GM12878 (cell line): ENCODE measurements around the gene KDM8. TPM values are rescaled to one million over a fixed set of nuclear protein-coding genes. Genes with fewer than 3 reads are reported as not detected.
A peak's percentile ranks its signal among the peaks of the same experiment; 100 is the strongest.

Source experiments
- BMI1 ChIP-seq: fragments of 450-650 bp; IDR thresholded peaks from 2 replicates; pipeline ENCODE4 v1.6.1; 2016; ENCODE audit warnings: mild to moderate bottlenecking, moderate library complexity, borderline replicate concordance
- CBX5 ChIP-seq: sonication (generic); IDR thresholded peaks from 2 replicates; pipeline ENCODE4 v1.6.1; 2016; ENCODE audit warnings: low read depth, moderate library complexity, mild to moderate bottlenecking, inconsistent platforms
- EED ChIP-seq: sonication (generic); IDR thresholded peaks from 2 replicates; pipeline ENCODE4 v1.6.1; 2016; ENCODE audit warnings: antibody characterized with exemption, low read depth
- ETV6 ChIP-seq, 2 experiments: fragments of 450-650 bp in 1 of 2; IDR thresholded peaks in 1 of 2; conservative IDR thresholded peaks in 1 of 2; 2 replicates each; pipeline ENCODE4 v1.6.1; 2014; ENCODE audit warnings: antibody characterized with exemption in 1 of 2, borderline replicate concordance in 1 of 2, low read depth in 1 of 2, mild to moderate bottlenecking in 1 of 2, moderate library complexity in 1 of 2
- FOXM1 ChIP-seq: IDR thresholded peaks from 2 replicates; pipeline ENCODE4 v1.6.1; 2012; ENCODE audit warnings: low read depth, mild to moderate bottlenecking, inconsistent platforms, low read length, moderate library complexity
- HDGF ChIP-seq: fragments of 450-650 bp; IDR thresholded peaks from 2 replicates; pipeline ENCODE4 v1.6.1; 2016; ENCODE audit warnings: antibody characterized with exemption
- KAT2A ChIP-seq: conservative IDR thresholded peaks from 2 replicates; pipeline ENCODE4 v1.6.1; 2011; ENCODE audit warnings: low read depth, low read length; ENCODE audit not compliant: control insufficient read depth
- NR2C2 ChIP-seq: IDR thresholded peaks from 2 replicates; pipeline ENCODE4 v1.6.1; 2011; ENCODE audit warnings: borderline replicate concordance, low read depth; ENCODE audit not compliant: control insufficient read depth, insufficient read length
- PAX5 ChIP-seq: IDR thresholded peaks from 2 replicates; pipeline ENCODE4 v1.6.1; 2011; ENCODE audit warnings: low read depth, low read length, borderline replicate concordance
- POU2F2 ChIP-seq: IDR thresholded peaks from 3 replicates; pipeline ENCODE4 v1.6.1; 2011; ENCODE audit warnings: low read depth, mild to moderate bottlenecking, low read length, borderline replicate concordance
- RFX5 ChIP-seq: IDR thresholded peaks from 2 replicates; pipeline ENCODE4 v1.6.1; 2011; ENCODE audit warnings: low read depth, low read length, improper control_type of control experiment
- STAT3 ChIP-seq: IDR thresholded peaks from 2 replicates; pipeline ENCODE4 v1.6.1; 2011; ENCODE audit warnings: low read depth, low read length, improper control_type of control experiment
- TAF1 ChIP-seq: IDR thresholded peaks from 2 replicates; pipeline ENCODE4 v1.6.1; 2011; ENCODE audit warnings: mild to moderate bottlenecking, low read depth, low read length, borderline replicate concordance
- TCF7 ChIP-seq: IDR thresholded peaks from 2 replicates; pipeline ENCODE4 v1.6.1; 2014; ENCODE audit warnings: antibody characterized with exemption, borderline replicate concordance
- ZNF622 ChIP-seq: fragments of 450-650 bp; IDR thresholded peaks from 2 replicates; pipeline ENCODE4 v1.6.1; 2017; ENCODE audit warnings: mild to moderate bottlenecking, inconsistent platforms
- polyA plus RNA-seq, 11 experiments: library from polyadenylated mRNA; depleted of rRNA in 4 of 11; unstranded in 6 of 11; stranded (reverse) in 5 of 11; fragments of >200 nt; fragmentation: Nextera tagmentation in 4 of 11; fragmentation: Illumina TruSeq in 1 of 11; extraction: Ambion mirVana in 4 of 11; extraction: Trizol in 1 of 11; gene quantifications; 1 replicate in 1 of 11; 2 replicates in 10 of 11; pipeline versions ENCODE4 v1.2.1 to v1.2.3, GENCODE V29; 2011 to 2016; ENCODE audit warnings: inconsistent platforms in 2 of 11, missing spikeins in 2 of 11, low read depth in 1 of 11
- total RNA-seq, 4 experiments: library from RNA; depleted of rRNA in 3 of 4; stranded (reverse); fragments of >200 nt in 3 of 4; fragmentation: Illumina TruSeq in 1 of 4; extraction: Trizol in 1 of 4; gene quantifications; 2 replicates each; pipeline versions ENCODE4 v1.2.1 to v1.2.3, GENCODE V29; 2013 to 2021
- TF ChIP-seq, protein P1 (sequence below): fragments of 450-650 bp; IDR thresholded peaks from 2 replicates; pipeline ENCODE4 v1.6.1; 2016; ENCODE audit warnings: mild to moderate bottlenecking
- TF ChIP-seq, protein P2 (sequence below): fragments of 450-650 bp; IDR thresholded peaks from 2 replicates; pipeline ENCODE4 v1.6.1; 2018; ENCODE audit warnings: mild to moderate bottlenecking, low read depth, moderate library complexity; ENCODE audit not compliant: partially characterized antibody
- TF ChIP-seq, protein P3 (sequence below): fragments of 450-650 bp; IDR thresholded peaks from 2 replicates; pipeline ENCODE4 v1.6.1; 2016; ENCODE audit warnings: mild to moderate bottlenecking
- TF ChIP-seq, protein P4 (sequence below): IDR thresholded peaks from 2 replicates; pipeline ENCODE4 v1.6.1; 2012; ENCODE audit warnings: low read length, inconsistent platforms
- TF ChIP-seq, protein P5 (sequence below): fragments of 450-650 bp; conservative IDR thresholded peaks from 2 replicates; pipeline ENCODE4 v1.6.1; 2017; ENCODE audit warnings: mild to moderate bottlenecking, moderate library complexity

The KDM8 gene
- total and polyA plus RNA-seq, 10 of the 15 experiments (the other 5 are each of a cell fraction or from before 2014, with no cell fraction given): 0.79 to 8.9 (median 5.8) TPM

DNA sequence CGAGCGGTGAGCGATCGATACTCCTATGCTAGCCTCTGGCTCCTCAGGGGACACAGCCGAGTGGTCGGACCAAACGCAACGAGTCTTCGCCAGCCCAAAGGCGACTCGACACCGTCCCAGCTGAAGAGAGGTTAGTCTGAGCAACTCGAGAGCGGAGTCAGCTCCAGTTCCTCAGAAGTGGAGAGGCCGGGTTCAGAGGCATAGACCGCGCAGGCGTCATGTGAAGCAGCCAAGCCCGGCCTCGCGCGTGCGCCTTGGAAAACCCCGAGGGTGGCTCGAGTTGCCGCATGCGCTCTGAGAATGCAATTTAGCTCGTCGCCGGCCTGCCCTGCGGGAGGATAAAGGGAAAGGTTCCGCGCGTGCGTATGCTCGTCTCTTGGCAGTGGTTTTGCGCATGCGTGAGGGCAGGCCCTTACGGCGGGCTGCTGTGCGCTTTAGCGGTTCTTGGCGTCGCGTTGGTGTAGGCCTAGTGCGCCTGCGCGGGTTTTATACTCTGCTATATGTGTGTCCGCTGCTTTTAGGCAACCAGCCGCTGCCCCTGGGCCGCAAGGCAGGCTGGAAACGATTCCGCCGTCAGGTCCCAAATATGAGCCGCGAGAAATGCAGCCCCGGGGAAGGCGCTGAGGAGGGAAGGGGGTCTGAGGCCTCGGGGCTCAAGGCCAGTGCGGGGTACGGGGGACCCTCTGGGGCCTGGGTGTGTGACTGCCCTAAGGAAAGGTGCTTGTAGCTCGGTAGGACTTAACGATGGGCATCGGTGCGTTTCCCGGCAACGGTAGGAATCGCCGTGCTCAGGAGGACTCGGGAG lies at the start of gene KDM8 (continued):
- no peak for TF ChIP-seq EED
- TF ChIP-seq STAT3: no peak
- TF ChIP-seq, protein P1, sequence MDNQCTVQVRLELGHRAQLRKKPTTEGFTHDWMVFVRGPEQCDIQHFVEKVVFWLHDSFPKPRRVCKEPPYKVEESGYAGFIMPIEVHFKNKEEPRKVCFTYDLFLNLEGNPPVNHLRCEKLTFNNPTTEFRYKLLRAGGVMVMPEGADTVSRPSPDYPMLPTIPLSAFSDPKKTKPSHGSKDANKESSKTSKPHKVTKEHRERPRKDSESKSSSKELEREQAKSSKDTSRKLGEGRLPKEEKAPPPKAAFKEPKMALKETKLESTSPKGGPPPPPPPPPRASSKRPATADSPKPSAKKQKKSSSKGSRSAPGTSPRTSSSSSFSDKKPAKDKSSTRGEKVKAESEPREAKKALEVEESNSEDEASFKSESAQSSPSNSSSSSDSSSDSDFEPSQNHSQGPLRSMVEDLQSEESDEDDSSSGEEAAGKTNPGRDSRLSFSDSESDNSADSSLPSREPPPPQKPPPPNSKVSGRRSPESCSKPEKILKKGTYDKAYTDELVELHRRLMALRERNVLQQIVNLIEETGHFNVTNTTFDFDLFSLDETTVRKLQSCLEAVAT: peak; percentile 100; the same call in 1 of the 2 replicates
- TF ChIP-seq, protein P2, sequence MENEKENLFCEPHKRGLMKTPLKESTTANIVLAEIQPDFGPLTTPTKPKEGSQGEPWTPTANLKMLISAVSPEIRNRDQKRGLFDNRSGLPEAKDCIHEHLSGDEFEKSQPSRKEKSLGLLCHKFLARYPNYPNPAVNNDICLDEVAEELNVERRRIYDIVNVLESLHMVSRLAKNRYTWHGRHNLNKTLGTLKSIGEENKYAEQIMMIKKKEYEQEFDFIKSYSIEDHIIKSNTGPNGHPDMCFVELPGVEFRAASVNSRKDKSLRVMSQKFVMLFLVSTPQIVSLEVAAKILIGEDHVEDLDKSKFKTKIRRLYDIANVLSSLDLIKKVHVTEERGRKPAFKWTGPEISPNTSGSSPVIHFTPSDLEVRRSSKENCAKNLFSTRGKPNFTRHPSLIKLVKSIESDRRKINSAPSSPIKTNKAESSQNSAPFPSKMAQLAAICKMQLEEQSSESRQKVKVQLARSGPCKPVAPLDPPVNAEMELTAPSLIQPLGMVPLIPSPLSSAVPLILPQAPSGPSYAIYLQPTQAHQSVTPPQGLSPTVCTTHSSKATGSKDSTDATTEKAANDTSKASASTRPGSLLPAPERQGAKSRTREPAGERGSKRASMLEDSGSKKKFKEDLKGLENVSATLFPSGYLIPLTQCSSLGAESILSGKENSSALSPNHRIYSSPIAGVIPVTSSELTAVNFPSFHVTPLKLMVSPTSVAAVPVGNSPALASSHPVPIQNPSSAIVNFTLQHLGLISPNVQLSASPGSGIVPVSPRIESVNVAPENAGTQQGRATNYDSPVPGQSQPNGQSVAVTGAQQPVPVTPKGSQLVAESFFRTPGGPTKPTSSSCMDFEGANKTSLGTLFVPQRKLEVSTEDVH: no peak
- no peak for TF ChIP-seq PAX5
- TF ChIP-seq NR2C2: no peak
- TF ChIP-seq RFX5: peak; percentile 12; the same call in 1 of the 2 replicates
- TF ChIP-seq, protein P3, sequence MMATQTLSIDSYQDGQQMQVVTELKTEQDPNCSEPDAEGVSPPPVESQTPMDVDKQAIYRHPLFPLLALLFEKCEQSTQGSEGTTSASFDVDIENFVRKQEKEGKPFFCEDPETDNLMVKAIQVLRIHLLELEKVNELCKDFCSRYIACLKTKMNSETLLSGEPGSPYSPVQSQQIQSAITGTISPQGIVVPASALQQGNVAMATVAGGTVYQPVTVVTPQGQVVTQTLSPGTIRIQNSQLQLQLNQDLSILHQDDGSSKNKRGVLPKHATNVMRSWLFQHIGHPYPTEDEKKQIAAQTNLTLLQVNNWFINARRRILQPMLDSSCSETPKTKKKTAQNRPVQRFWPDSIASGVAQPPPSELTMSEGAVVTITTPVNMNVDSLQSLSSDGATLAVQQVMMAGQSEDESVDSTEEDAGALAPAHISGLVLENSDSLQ: peak; percentile 53
- peak; percentile 3; the same call in 1 of the 3 replicates for TF ChIP-seq POU2F2
- TF ChIP-seq, protein P4, sequence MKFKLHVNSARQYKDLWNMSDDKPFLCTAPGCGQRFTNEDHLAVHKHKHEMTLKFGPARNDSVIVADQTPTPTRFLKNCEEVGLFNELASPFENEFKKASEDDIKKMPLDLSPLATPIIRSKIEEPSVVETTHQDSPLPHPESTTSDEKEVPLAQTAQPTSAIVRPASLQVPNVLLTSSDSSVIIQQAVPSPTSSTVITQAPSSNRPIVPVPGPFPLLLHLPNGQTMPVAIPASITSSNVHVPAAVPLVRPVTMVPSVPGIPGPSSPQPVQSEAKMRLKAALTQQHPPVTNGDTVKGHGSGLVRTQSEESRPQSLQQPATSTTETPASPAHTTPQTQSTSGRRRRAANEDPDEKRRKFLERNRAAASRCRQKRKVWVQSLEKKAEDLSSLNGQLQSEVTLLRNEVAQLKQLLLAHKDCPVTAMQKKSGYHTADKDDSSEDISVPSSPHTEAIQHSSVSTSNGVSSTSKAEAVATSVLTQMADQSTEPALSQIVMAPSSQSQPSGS: no peak
- no peak for TF ChIP-seq KAT2A
- TF ChIP-seq CBX5: no peak
- TF ChIP-seq TAF1: peak; percentile 57; the same call in 1 of the 2 replicates
- peak; percentile 66 for TF ChIP-seq HDGF
- TF ChIP-seq, protein P5, sequence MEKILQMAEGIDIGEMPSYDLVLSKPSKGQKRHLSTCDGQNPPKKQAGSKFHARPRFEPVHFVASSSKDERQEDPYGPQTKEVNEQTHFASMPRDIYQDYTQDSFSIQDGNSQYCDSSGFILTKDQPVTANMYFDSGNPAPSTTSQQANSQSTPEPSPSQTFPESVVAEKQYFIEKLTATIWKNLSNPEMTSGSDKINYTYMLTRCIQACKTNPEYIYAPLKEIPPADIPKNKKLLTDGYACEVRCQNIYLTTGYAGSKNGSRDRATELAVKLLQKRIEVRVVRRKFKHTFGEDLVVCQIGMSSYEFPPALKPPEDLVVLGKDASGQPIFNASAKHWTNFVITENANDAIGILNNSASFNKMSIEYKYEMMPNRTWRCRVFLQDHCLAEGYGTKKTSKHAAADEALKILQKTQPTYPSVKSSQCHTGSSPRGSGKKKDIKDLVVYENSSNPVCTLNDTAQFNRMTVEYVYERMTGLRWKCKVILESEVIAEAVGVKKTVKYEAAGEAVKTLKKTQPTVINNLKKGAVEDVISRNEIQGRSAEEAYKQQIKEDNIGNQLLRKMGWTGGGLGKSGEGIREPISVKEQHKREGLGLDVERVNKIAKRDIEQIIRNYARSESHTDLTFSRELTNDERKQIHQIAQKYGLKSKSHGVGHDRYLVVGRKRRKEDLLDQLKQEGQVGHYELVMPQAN: 0 out of 2 replicates have a peak, but pooled peaks have one; percentile 12
- no peak for TF ChIP-seq TCF7
- no peak for TF ChIP-seq BMI1
- no peak for TF ChIP-seq ETV6 (conservative IDR thresholded peaks at IDR 0.05 in 1 of 2, IDR thresholded peaks at IDR 0.05 in 1 of 2; ENCODE audit: borderline replicate concordance in 1 of 2, low read depth in 1 of 2)
- no peak for TF ChIP-seq FOXM1
- TF ChIP-seq ZNF622: no peak
